Measurements from ENCODE around the gene ALDH9A1.
"Not testable (repeated sequence)": the region's sequence is repeated elsewhere in the genome, so short reads cannot be mapped to it uniquely, and the experiment has no call there.

The ALDH9A1 gene

GRCh38 chr1:165644064-165644735 lies 54.2 kb downstream of the ALDH9A1 start:
- no peak for DNase-seq

- no peak for DNase-seq
These were observed 57.0 kb downstream of the ALDH9A1 start for GRCh38 chr1:165641231-165641987.

DNA sequence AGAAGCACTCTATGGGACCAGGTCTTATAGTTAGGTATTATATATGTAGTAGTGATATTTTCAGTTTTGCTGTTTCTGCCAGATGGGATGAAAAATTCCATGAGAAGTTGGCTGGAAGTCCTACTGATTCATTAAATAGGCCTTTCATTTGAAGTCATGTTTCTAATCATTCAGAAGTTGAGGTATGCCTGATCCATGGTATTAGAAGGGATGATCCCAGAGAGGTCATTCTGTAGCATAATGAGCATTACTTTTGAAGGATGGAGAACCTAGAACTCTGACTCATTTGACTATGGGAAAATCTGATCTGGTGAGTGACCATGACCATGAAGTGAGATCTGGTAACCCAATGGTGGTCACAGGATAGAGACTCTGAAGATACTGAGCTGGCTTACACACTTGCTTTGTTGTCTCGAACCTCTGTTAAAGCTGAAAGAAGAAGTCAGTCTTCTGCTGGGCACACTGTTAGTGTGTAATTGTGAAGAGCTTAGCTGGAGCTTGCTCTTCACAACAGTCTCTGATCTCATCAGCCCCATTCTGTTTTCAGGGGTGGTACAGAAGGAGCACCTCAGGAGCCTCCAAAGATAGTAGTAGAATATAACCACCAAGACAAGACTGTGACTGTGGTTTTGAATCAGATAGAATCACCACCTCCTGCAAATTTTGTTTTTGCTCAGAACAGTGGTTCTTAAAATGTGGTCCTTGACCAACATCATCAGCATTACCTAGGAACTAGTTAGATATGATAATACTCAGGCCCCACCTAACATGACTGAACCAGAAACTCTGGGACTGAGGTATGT lies 58.3 kb downstream of the ALDH9A1 start:
- DNase-seq: no peak

DNA sequence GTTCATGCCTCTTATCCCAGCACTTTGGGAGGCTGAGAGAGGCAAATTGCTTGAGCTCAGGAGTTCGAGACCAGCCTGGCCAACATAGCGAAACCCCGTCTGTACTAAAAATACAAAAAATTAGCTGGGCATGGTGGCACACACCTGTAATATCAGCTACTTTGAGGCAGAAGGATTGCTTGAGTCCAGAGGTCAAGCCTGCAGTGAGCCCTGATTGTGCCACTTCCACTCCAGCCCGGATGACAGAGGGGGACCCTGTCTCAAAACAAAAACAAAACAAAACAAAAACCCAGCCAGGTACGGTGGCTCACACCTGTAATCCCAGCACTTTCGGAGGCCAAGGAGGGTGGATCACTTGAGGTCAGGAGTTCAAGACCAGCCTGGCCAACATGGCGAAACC lies 60.2 kb downstream of the ALDH9A1 start:
- not testable (repeated sequence) for DNase-seq

DNA sequence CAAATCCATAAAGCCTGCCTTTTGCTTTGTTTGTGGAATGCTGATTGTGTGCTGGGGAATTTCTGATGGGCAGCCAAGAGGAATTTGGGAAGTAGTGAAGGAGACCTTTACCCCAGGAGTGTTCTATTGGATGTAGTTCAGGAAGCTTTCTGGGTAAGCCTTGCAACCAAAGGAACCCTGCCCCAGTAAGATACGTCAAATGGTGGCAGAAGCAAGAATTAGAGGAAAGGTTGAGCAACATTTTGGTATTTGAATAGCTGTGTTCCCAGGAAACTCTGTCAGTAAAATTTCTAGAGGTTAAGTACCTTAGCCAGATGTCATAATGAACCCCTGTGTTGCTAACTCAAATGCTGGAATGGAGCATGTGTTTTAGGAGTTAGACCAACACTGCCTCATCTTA lies 60.9 kb downstream of the ALDH9A1 start:
- DNase-seq: no peak

GRCh38 chr1:165635823-165636222 lies 62.5 kb downstream of the ALDH9A1 start:
- DNase-seq: no peak

- DNase-seq: no peak
These were observed 63.0 kb downstream of the ALDH9A1 start for GRCh38 chr1:165635329-165635728.

DNA sequence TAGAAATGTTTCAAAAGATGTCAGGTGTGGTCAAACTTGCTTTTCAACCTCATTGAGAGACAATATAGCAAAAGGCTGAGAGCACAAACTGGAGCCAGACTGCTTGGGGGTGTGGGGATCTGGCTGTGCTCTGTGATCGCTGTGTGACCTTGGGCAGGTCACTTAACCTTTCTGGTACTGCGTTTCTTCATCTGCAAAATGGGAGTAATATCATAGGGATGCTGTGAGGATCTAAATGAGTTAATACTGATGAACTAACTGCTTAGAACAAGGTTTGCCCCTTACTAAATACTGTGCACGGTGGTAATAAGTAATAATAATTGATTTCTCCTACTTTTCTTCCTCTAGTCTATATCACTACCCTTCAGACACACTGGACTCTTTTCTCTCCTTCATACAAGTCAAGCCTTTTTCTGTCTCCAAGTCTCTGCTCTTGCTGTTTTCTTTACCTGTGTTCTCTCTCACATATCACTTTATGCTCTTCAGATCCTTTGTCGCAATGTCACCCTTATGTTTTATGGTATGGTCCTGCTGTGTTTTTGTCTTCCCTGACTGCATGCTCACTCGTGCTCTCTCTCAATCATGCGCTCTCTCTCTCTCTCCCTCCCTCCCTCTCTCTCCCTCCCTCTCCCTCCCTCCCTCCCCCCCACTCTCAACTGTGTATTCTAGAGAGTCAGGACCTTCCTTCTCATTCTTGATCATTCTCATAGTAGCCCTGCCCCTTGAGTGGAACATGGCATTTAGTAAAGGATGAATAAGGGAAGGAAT lies 64.0 kb downstream of the ALDH9A1 start:
- DNase-seq: no peak

GRCh38 chr1:165633614-165634013 lies 64.7 kb downstream of the ALDH9A1 start:
- DNase-seq: no peak

DNA sequence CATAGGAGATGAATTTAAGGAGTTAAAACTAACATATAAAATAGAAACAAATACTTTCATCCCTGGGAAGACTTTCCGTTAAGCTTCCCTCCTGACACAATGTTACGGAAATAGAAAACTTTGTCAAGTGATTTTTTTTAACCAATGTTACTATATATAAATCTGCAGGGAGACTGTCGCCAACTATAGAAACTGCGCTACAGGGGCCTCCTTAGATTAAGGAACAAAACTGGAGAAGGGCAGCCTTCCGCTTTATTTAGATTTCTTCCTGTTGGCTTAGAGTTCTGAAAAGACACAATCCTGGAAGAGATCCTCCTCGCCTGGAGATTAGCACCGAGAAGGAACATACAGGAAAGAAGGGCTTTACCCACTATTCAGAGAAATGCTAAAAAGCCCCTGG lies 65.9 kb downstream of the ALDH9A1 start:
- no peak for DNase-seq

DNA sequence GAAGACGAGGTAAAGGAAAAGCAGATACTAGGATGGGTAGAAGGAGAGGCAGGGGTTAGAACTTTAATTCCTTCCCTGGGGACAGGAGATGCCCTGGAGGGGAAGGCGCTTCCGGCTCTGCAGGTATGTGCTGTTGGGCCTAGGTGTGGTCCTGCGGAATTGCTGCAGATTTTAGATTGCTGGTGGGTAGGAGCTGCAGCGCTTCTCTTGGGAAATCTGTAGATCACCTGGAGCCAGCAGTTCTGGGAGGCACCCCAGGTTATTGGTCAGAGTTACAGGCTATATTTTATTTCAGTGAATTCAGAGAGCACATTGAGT lies 66.3 kb downstream of the ALDH9A1 start:
- DNase-seq: no peak

DNA sequence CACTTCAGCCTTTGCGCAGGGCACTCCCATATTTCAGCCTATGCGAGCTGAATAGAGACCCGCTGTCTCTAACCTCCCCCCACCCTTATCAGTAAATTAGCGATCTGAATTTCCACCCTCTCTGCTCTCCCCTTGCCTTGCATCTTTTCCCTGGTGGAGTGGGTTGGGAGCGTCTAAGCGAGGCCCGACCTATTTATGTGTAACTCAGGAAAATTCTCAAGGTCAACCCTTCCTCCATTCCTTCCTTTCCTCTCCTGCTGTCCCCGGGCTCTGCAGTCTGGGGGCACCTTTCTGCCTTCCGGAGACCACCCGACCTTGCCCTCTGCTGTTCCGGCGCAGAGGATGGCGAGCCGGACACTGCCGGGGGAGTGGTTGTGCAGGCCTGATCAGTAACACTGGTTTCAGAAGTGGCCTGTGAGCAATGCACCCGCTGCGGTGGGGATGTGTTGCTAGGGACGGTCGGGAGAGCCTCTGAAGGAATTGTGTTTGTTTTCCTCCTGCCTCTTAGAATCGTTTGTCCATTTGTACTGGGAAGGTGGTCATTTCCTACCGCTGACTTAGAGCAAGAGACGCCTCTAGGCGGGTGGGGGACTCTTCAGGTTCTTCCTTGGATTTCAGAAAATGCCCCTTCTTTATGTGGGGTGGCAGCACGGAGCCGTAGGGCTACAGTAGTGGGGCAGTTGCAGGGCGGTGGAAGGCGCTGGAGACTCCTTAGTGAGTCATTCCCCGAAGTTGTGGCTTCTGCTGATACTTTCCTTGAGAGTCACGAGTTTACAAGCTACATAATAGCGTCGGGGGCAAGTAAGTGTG lies 66.8 kb downstream of the ALDH9A1 start:
- no peak for DNase-seq

GRCh38 chr1:165630629-165631341 lies 67.6 kb downstream of the ALDH9A1 start, which contains the start of gene MGST3:
Gene MGST3 (plus strand): TSS chr1:165631234. CDS start chr1:165649848, 18,614 bp downstream.
- peak; percentile 94 for DNase-seq

DNA sequence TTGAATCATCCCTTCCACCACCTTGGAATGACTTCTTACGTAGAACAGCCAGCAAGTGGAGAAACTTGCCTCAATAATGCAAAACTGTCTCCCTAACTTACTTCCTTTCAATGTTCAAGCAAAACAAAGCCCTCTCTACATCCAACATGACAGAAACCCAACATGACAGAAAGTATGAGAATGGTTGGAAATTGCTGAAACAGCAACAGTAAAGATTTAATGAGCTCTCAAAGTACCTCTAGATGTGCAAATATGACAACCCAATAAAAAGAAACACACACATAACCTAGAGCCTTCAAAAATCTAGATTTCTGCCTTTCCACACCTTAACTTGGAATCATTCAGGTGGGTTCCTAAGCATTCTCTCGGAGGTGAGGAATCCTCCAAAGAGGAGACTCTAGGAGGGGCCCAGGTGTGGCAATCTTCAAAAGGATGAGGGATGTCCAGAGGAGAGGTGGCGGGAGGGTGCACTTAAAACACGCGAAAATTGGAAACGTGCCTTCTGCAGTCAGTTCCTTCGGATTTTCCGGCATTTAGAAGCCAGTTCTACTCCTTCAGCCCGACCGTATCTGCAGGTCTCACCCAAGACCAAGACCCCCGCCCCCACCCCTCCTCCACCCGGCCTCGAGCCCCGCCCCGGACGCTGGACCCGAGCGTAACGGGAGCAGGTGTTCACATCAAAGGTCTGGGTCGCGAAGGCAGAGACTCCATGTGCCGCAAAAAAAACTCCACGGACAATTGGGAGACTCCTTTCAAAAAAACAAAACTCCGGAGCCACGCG lies 68.3 kb downstream of the ALDH9A1 start:
- no peak for DNase-seq

- DNase-seq: no peak
These were observed 69.2 kb downstream of the ALDH9A1 start for GRCh38 chr1:165629151-165629550.

GRCh38 chr1:165628147-165628822 lies 70.1 kb downstream of the ALDH9A1 start:
- DNase-seq: no peak

DNA sequence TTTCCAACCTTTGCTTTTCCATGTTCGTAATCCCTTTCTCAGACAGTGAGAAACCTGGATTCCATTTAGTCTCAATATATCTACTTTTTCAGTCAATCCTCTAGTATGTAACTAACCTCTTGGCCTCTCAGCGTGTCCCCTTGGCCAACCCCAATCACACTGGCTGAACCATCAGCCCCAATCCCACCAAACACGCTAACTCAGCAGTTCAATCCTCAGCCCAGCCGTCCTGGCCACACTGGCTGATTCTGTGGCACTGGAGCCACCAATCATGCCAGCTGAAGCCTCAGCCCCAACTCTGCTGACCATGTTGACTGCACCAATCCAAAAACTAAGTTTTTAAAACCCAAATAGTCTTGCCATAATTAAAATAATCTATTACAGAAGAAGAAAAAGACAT lies 73.9 kb downstream of the ALDH9A1 start:
- DNase-seq: no peak

DNA sequence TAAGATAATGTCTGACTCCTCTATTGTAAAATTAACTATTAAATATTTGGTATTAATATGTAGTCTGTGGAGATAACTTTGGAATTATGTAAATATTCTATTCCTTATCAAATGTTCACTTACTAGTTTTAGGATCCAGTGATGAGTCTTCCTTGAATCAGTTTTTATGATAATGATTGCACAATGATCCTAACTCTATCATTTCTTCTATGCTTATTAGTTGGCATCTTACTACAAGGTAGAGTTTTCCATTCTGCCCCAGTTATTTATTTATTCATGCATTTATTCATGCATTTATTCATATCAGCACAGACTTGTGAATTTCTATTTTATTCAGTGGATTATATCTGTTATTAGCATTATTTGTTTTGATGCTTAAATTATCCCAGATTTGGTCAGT lies 74.7 kb downstream of the ALDH9A1 start:
- DNase-seq: no peak

GRCh38 chr1:165619647-165620151 lies 78.7 kb downstream of the ALDH9A1 start:
- no peak for DNase-seq

Data from NCI-H1048 (cell line).